NCI-H1092 treated with DMSO at 0.1 percent for 48 hours (cell line): ENCODE data around the gene LENG9.

ENCODE experiments used
- DNase-seq: peaks from one replicate; lab custom pipeline; 2025; lab: John Stamatoyannopoulos, UW

LENG9 gene

GRCh38 chr19:54421521-54421920, 42.1 kb downstream of the LENG9 start:
- DNase-seq, result no peak

- no peak for DNase-seq
Observed at GRCh38 chr19:54421169-54421516, 42.4 kb downstream of the LENG9 start.

- no peak for DNase-seq
Observed at GRCh38 chr19:54420383-54421168, 43.0 kb downstream of the LENG9 start.

GRCh38 chr19:54420068-54420382, 43.6 kb downstream of the LENG9 start:
- no peak for DNase-seq

GRCh38 chr19:54418930-54419800, 44.4 kb downstream of the LENG9 start:
- no peak for DNase-seq

GRCh38 chr19:54418030-54418929, 45.3 kb downstream of the LENG9 start:
- no peak for DNase-seq

- DNase-seq, result no peak
Observed at GRCh38 chr19:54416695-54417491, 46.7 kb downstream of the LENG9 start.

GRCh38 chr19:54415901-54416673, 47.5 kb downstream of the LENG9 start:
- DNase-seq, result no peak

GRCh38 chr19:54415208-54415900, 48.2 kb downstream of the LENG9 start, which contains the start of gene TTYH1:
TTYH1 (plus strand) TSS chr19:54415464; CDS start chr19:54415553, 89 bp downstream.
- DNase-seq, result no peak

GRCh38 chr19:54414156-54414555, 49.4 kb downstream of the LENG9 start:
- DNase-seq, result no peak

- DNase-seq, result no peak
Observed at GRCh38 chr19:54412877-54413276, 50.7 kb downstream of the LENG9 start.
